ENCODE measurements around the gene SCFD2. TPM values are rescaled to one million over a fixed set of nuclear protein-coding genes. Genes with fewer than 3 reads are reported as not detected.

Gene SCFD2
- total and polyA plus RNA-seq, 8 donors: 4.0 to 13.5 (median 8.9) TPM

- no peak for ATAC-seq
- Histone ChIP-seq H3K27me3 (no peaks in the 10 kb centered on the region), H3K9me3 (no peaks in the 10 kb centered on the region), H3K4me1 (no peaks in the 10 kb centered on the region), H3K36me3 (no peaks in the 10 kb centered on the region), H3K4me3 (no peak overlapping the region), H3K27ac (no peak overlapping the region)
- DNase-seq: no peak
- TF ChIP-seq CTCF (IDR thresholded peaks at IDR 0.05): no peak
- 70 to 74% methylated on average over 4 of the region's 4 CpGs for WGBS, 2 donors
- intact Hi-C loops (cut with DNase I): no loop called here
- FAIRE-seq: no peak
Observed at GRCh38 chr4:52870225-52870624, 495.6 kb downstream of the SCFD2 start.

- no peaks in the 10 kb centered on the region for H3K9me3 ChIP-seq
- no peak overlapping the region for H3K27ac ChIP-seq
- no peaks in the 10 kb centered on the region for H3K4me1 ChIP-seq
- H3K27me3 ChIP-seq: no peaks in the 10 kb centered on the region
- intact Hi-C loops (cut with DNase I): no loop called here
- no peak overlapping the region for H3K4me3 ChIP-seq
- DNase-seq (no peak), FAIRE-seq (no peak), ATAC-seq (no peak)
- no peak for TF ChIP-seq CTCF (IDR thresholded peaks at IDR 0.05)
- no peaks in the 10 kb centered on the region for H3K36me3 ChIP-seq
- 84 to 95% methylated on average over 1 of the region's 1 CpG for WGBS, 2 donors
Observed at GRCh38 chr4:52869656-52870055, 496.2 kb downstream of the SCFD2 start.

- H3K4me3 ChIP-seq: no peak overlapping the region
- DNase-seq (no peak), ATAC-seq (peak in 1 of 4 donors; percentile 12), FAIRE-seq (no peak)
- H3K27me3 ChIP-seq: no peaks in the 10 kb centered on the region
- TF ChIP-seq CTCF (IDR thresholded peaks at IDR 0.05): no peak
- WGBS, 2 donors: 77 to 81% methylated on average over 12 of the region's 12 CpGs
- no peak overlapping the region for H3K27ac ChIP-seq
- intact Hi-C loops (cut with DNase I): no loop called here
- no peaks in the 10 kb centered on the region for H3K4me1 ChIP-seq
- H3K9me3 ChIP-seq: no peaks in the 10 kb centered on the region
- no peaks in the 10 kb centered on the region for H3K36me3 ChIP-seq
Observed at GRCh38 chr4:52869196-52869595, 496.7 kb downstream of the SCFD2 start.

- peak in 3 of 4 donors; percentile 22 to 59 (median 52) for ATAC-seq
- no peaks in the 10 kb centered on the region for H3K4me1 ChIP-seq
- no peak overlapping the region for H3K27ac ChIP-seq
- 61 to 68% methylated on average over 8 of the region's 8 CpGs for WGBS, 2 donors
- no peaks in the 10 kb centered on the region for H3K36me3 ChIP-seq
- no peaks in the 10 kb centered on the region for H3K9me3 ChIP-seq
- FAIRE-seq: no peak
- intact Hi-C loops (cut with DNase I): no loop called here
- H3K27me3 ChIP-seq: no peaks in the 10 kb centered on the region
- no peak for DNase-seq
- H3K4me3 ChIP-seq: no peak overlapping the region
- TF ChIP-seq CTCF (IDR thresholded peaks at IDR 0.05): no peak
Observed at GRCh38 chr4:52868133-52868532, 497.7 kb downstream of the SCFD2 start.

- no peak for ATAC-seq
- no peaks in the 10 kb centered on the region for H3K9me3 ChIP-seq
- intact Hi-C loops (cut with DNase I): no loop called here
- no peak overlapping the region for H3K27ac ChIP-seq
- no peak for DNase-seq
- TF ChIP-seq CTCF (IDR thresholded peaks at IDR 0.05): no peak
- H3K4me3 ChIP-seq: no peak overlapping the region
- 91 to 93% methylated on average over 4 of the region's 4 CpGs for WGBS, 2 donors
- no peaks in the 10 kb centered on the region for H3K36me3 ChIP-seq
- FAIRE-seq: no peak
- no peaks in the 10 kb centered on the region for H3K27me3 ChIP-seq
- peaks cover 0 to 4% (median 0%) of the 10 kb centered on the region in 3 donors for H3K4me1 ChIP-seq
Observed at GRCh38 chr4:52867163-52867562, 498.7 kb downstream of the SCFD2 start.
